IMR-90 (cell line): ENCODE measurements around the gene CD9. TPM values are rescaled to one million over a fixed set of nuclear protein-coding genes. Genes with fewer than 3 reads are reported as not detected.

ENCODE experiments used
- ATAC-seq: fragments of 200-7000 bp; cut with Tn5 transposase; 2 replicates; pipeline ENCODE4 v1.9.1; 2020; ENCODE audit warnings: low read depth, mild to moderate bottlenecking, moderate library complexity
- BruUV-seq: library from RNA; stranded (reverse); fragments of 400-500 nt; replicated peaks from 2 replicates; lab custom pipeline; 2021; lab: Mats Ljungman, UMichigan
- CTCF ChIA-PET: fragments of 300-600 bp; formaldehyde crosslinking; extraction: SDS; loops from one replicate; lab custom pipeline; 2021; ENCODE audit warnings: antibody characterized with exemption; lab: Yijun Ruan, JAX
- POLR2A ChIA-PET: fragments of 300-600 bp; sonication (Branson Sonifier 250); formaldehyde crosslinking; loops from one replicate; lab custom pipeline; 2022; ENCODE audit warnings: antibody characterized with exemption; ENCODE audit not compliant: unreplicated experiment; lab: Charles Lee
- DNase-seq: peaks from one replicate; pipeline ENCODE4 v3.0.0; 2013
- H2AFZ ChIP-seq: replicated peaks from 2 replicates; pipeline ENCODE3; 2013; ENCODE audit warnings: low read length, mild to moderate bottlenecking; ENCODE audit not compliant: poor library complexity
- H2AK5ac ChIP-seq: 2 replicates; pipeline ENCODE4 v1.6.1; 2013; ENCODE audit warnings: low read depth, low read length, inconsistent platforms
- H2AK9ac ChIP-seq: replicated peaks from 2 replicates; pipeline ENCODE3; 2013; ENCODE audit warnings: mild to moderate bottlenecking, low read depth, low read length, moderate library complexity; ENCODE audit not compliant: poor library complexity
- H2BK120ac ChIP-seq: 2 replicates; pipeline ENCODE4 v1.6.1; 2013; ENCODE audit warnings: low read depth, low read length, inconsistent platforms
- H2BK15ac ChIP-seq: 3 replicates; pipeline ENCODE4 v1.6.1; 2013; ENCODE audit warnings: low read depth, low read length, inconsistent platforms
- H2BK20ac ChIP-seq: 2 replicates; pipeline ENCODE4 v1.6.1; 2013; ENCODE audit warnings: low read depth, mild to moderate bottlenecking, inconsistent platforms, low read length, moderate library complexity
- H2BK5ac ChIP-seq: 2 replicates; pipeline ENCODE4 v1.6.1; 2013; ENCODE audit warnings: mild to moderate bottlenecking, low read depth, low read length, inconsistent platforms; ENCODE audit not compliant: poor library complexity, severe bottlenecking
- H3K14ac ChIP-seq: replicated peaks from 2 replicates; pipeline ENCODE4 v1.6.1; 2013; ENCODE audit warnings: low read depth, low read length, inconsistent platforms
- H3K18ac ChIP-seq: 2 replicates; pipeline ENCODE4 v1.6.1; 2013; ENCODE audit warnings: low read depth, low read length, control low read depth
- H3K23ac ChIP-seq: 2 replicates; pipeline ENCODE4 v1.6.1; 2013; ENCODE audit warnings: low read depth, low read length, inconsistent platforms
- H3K27ac ChIP-seq: 2 replicates; pipeline ENCODE4 v1.5.1; 2013; ENCODE audit warnings: mild to moderate bottlenecking, control low read depth, low read length; ENCODE audit not compliant: insufficient read depth
- H3K27me3 ChIP-seq: 2 replicates; pipeline ENCODE4 v1.6.1; 2013; ENCODE audit warnings: low read length; ENCODE audit not compliant: control insufficient read depth, insufficient read depth
- H3K36me3 ChIP-seq: 2 replicates; pipeline ENCODE4 v1.6.1; 2013; ENCODE audit warnings: low read length, mixed read lengths; ENCODE audit not compliant: control insufficient read depth, insufficient read depth
- H3K4ac ChIP-seq: 2 replicates; pipeline ENCODE4 v1.6.1; 2013; ENCODE audit warnings: low read depth, low read length, inconsistent platforms
- H3K4me1 ChIP-seq: 2 replicates; pipeline ENCODE4 v1.6.1; 2013; ENCODE audit warnings: low read length, mixed read lengths; ENCODE audit not compliant: control insufficient read depth, insufficient read depth
- H3K4me2 ChIP-seq: 2 replicates; pipeline ENCODE4 v1.6.1; 2013; ENCODE audit warnings: low read depth, mild to moderate bottlenecking, control low read depth, low read length, moderate library complexity
- H3K4me3 ChIP-seq: 2 replicates; pipeline ENCODE4 v1.5.1; 2013; ENCODE audit warnings: low read depth, mild to moderate bottlenecking, control low read depth, low read length, moderate library complexity; ENCODE audit not compliant: insufficient read depth
- H3K56ac ChIP-seq: 2 replicates; pipeline ENCODE4 v1.6.1; 2013; ENCODE audit warnings: low read length, inconsistent platforms; ENCODE audit not compliant: insufficient read depth; ENCODE audit errors: extremely low read depth
- H3K79me1 ChIP-seq, 2 experiments: 2 replicates each; pipeline ENCODE4 v1.6.1; 2013; ENCODE audit warnings: low read length in 2 of 2, inconsistent platforms in 1 of 2, low read depth in 1 of 2
- H3K9ac ChIP-seq: 2 replicates; pipeline ENCODE4 v1.6.1; 2013; ENCODE audit warnings: low read depth, low read length, control low read depth
- H3K9me1 ChIP-seq: 2 replicates; pipeline ENCODE4 v1.6.1; 2013; ENCODE audit warnings: low read length, inconsistent platforms; ENCODE audit not compliant: insufficient read depth
- H3K9me3 ChIP-seq: 2 replicates; pipeline ENCODE4 v1.6.1; 2013; ENCODE audit warnings: low read length; ENCODE audit not compliant: control insufficient read depth, insufficient read depth
- H4K20me1 ChIP-seq: 2 replicates; pipeline ENCODE4 v1.6.1; 2013; ENCODE audit warnings: low read length, inconsistent platforms; ENCODE audit not compliant: insufficient read depth
- H4K5ac ChIP-seq: 2 replicates; pipeline ENCODE4 v1.6.1; 2013; ENCODE audit warnings: mild to moderate bottlenecking, low read depth, low read length, control low read depth
- H4K8ac ChIP-seq, 2 experiments: 2 replicates each; pipeline ENCODE4 v1.6.1; 2013; ENCODE audit warnings: low read depth in 2 of 2, low read length in 2 of 2, control low read depth in 1 of 2, inconsistent platforms in 1 of 2
- H4K91ac ChIP-seq: 2 replicates; pipeline ENCODE4 v1.6.1; 2013; ENCODE audit warnings: low read depth, low read length, inconsistent platforms; ENCODE audit not compliant: insufficient read depth
- BHLHE40 ChIP-seq: fragments of 150-350 bp; IDR thresholded peaks from 2 replicates; pipeline ENCODE4 v1.6.1; 2016; ENCODE audit warnings: mild to moderate bottlenecking, low read depth, low read length
- CEBPB ChIP-seq: IDR thresholded peaks from 2 replicates; pipeline ENCODE4 v1.6.1; 2012; ENCODE audit warnings: low read depth, low read length, improper control_type of control experiment
- CHD1 ChIP-seq: IDR thresholded peaks from 2 replicates; pipeline ENCODE4 v1.6.1; 2012; ENCODE audit warnings: low read depth, low read length, improper control_type of control experiment
- CTCF ChIP-seq: conservative IDR thresholded peaks from 2 replicates; pipeline ENCODE4 v1.5.1; 2012; ENCODE audit warnings: mild to moderate bottlenecking, low read depth, low read length, improper control_type of control experiment
- ELK1 ChIP-seq: fragments of 150-350 bp; IDR thresholded peaks from 2 replicates; pipeline ENCODE4 v1.6.1; 2016; ENCODE audit warnings: low read depth, mild to moderate bottlenecking, low read length, moderate library complexity, borderline replicate concordance
- FOS ChIP-seq: fragments of 150-350 bp; IDR thresholded peaks from 2 replicates; pipeline ENCODE4 v1.6.1; 2016; ENCODE audit warnings: low read depth, low read length
- MAFK ChIP-seq: IDR thresholded peaks from 2 replicates; pipeline ENCODE4 v1.6.1; 2012; ENCODE audit warnings: low read depth, low read length, improper control_type of control experiment
- MAZ ChIP-seq: IDR thresholded peaks from 2 replicates; pipeline ENCODE4 v1.6.1; 2012; ENCODE audit warnings: low read depth, mild to moderate bottlenecking, low read length, improper control_type of control experiment, moderate library complexity, borderline replicate concordance
- MXI1 ChIP-seq: IDR thresholded peaks from 2 replicates; pipeline ENCODE4 v1.6.1; 2012; ENCODE audit warnings: low read depth, mild to moderate bottlenecking, low read length, moderate library complexity, borderline replicate concordance
- NFE2L2 ChIP-seq: fragments of 150-350 bp; IDR thresholded peaks from 2 replicates; pipeline ENCODE4 v1.6.1; 2016; ENCODE audit warnings: low read depth, mild to moderate bottlenecking, low read length
- POLR2A ChIP-seq: IDR thresholded peaks from 2 replicates; pipeline ENCODE4 v1.6.1; 2012; ENCODE audit warnings: mild to moderate bottlenecking, low read depth, low read length
- RAD21 ChIP-seq: IDR thresholded peaks from 2 replicates; pipeline ENCODE4 v1.6.1; 2012; ENCODE audit warnings: low read length, improper control_type of control experiment
- RCOR1 ChIP-seq: IDR thresholded peaks from 2 replicates; pipeline ENCODE4 v1.6.1; 2012; ENCODE audit warnings: mild to moderate bottlenecking, low read length, improper control_type of control experiment; ENCODE audit not compliant: insufficient replicate concordance
- RFX5 ChIP-seq: IDR thresholded peaks from 2 replicates; pipeline ENCODE4 v1.8.0; 2012; ENCODE audit warnings: low read depth, mild to moderate bottlenecking, low read length, moderate library complexity
- SMC3 ChIP-seq: fragments of 150-350 bp; IDR thresholded peaks from 2 replicates; pipeline ENCODE4 v1.6.1; 2016; ENCODE audit warnings: low read depth, mild to moderate bottlenecking, antibody characterized with exemption, low read length, moderate library complexity
- WGBS, 2 experiments: methylation state at CpG; one replicate each; pipeline versions ENCODE4 v1.1.5 to v1.1.7; 2013; ENCODE audit warnings: missing lambda C conversion rate in 2 of 2; ENCODE audit not compliant: insufficient read length in 1 of 2; ENCODE audit errors: extremely low coverage in 2 of 2; 5-methylcytosine and 5-hydroxymethylcytosine counted together
- dilution Hi-C: fragments of 300-500 bp; cut with HindIII; formaldehyde crosslinking; loops from one replicate; pipeline ENCODE4 v1.14.3; 2018; ENCODE audit warnings: low sequenced_read_pairs; ENCODE audit not compliant: unreplicated experiment
- in situ Hi-C: fragments of 300-500 bp; cut with MboI; formaldehyde crosslinking; loops from 3 replicates; pipeline ENCODE4 v1.14.3; 2019; ENCODE audit warnings: low sequenced_read_pairs, inconsistent platforms, mixed read lengths
- intact Hi-C: fragments of 100-400 bp; cut with micrococcal nuclease; formaldehyde crosslinking; loops from 2 replicates; pipeline ENCODE4 v1.10.0; 2022
- polyA plus RNA-seq, 3 experiments: library from polyadenylated mRNA; depleted of rRNA; stranded (reverse); fragments of >200 nt; gene quantifications; 2 replicates each; pipeline ENCODE4 v1.2.3, GENCODE V29; 2012; ENCODE audit warnings: low replicate concordance in 1 of 3
- total RNA-seq: library from RNA; depleted of rRNA; stranded (reverse); fragments of >200 nt; gene quantifications from 2 replicates; pipeline ENCODE4 v1.2.3, GENCODE V29; 2012
- TF ChIP-seq, protein P1 (sequence below): fragments of 150-350 bp; IDR thresholded peaks from 2 replicates; pipeline ENCODE4 v1.6.1; 2017; ENCODE audit warnings: mild to moderate bottlenecking, antibody characterized with exemption, low read length, low read depth

Gene CD9
- total and polyA plus RNA-seq, 2 of the 4 experiments (the other 2 are of a cell fraction), result 48.8 to 70.9 TPM

GRCh38 chr12:6158255-6158654 is 41.9 kb upstream of the CD9 start:
- H3K36me3 ChIP-seq, result no peaks in the 10 kb centered on the region
- peak overlapping the region; percentile 73 for H2AFZ ChIP-seq
- peak overlapping the region; percentile 40; the same call in 1 of the 2 replicates for H2AK5ac ChIP-seq
- H3K14ac ChIP-seq, result peak overlapping the region; percentile 86; the same call in 1 of the 2 replicates
- H4K5ac ChIP-seq, result peak overlapping the region; percentile 38; the same call in 1 of the 2 replicates
- H2BK120ac ChIP-seq, result peak overlapping the region; percentile 92
- peaks cover 15% of the 10 kb centered on the region for H3K9me1 ChIP-seq
- peaks cover 15% of the 10 kb centered on the region for H3K4me1 ChIP-seq
- H2BK15ac ChIP-seq, result peak overlapping the region; percentile 71; the same call in 1 of the 3 replicates
- H3K27ac ChIP-seq, result no peak overlapping the region
- peak overlapping the region; percentile 31 to 90; a peak in 3 of 4 replicates for H4K8ac ChIP-seq
- peak overlapping the region; percentile 92; the same call in 1 of the 2 replicates for H2BK20ac ChIP-seq
- ATAC-seq, result peak; percentile 69
- H3K9ac ChIP-seq, result no peak overlapping the region
- H4K91ac ChIP-seq, result peak overlapping the region; percentile 13; the same call in 1 of the 2 replicates
- no peak for DNase-seq
- H3K4me3 ChIP-seq, result no peak overlapping the region
- in situ Hi-C loops, result no loop called here
- BruUV-seq, result no TSS peak
- H3K27me3 ChIP-seq, result no peaks in the 10 kb centered on the region
- H3K56ac ChIP-seq, result no peak overlapping the region
- POLR2A ChIA-PET, result no interaction called here
- H3K4me2 ChIP-seq, result no peak overlapping the region
- H3K9me3 ChIP-seq, result no peaks in the 10 kb centered on the region
- H3K79me1 ChIP-seq, result no peaks in the 10 kb centered on the region
- CTCF ChIA-PET, result no interaction called here
- intact Hi-C loops, result no loop called here
- no peaks in the 10 kb centered on the region for H4K20me1 ChIP-seq
- H3K4ac ChIP-seq, result peak overlapping the region; percentile 92
- peak overlapping the region; percentile 86 for H2AK9ac ChIP-seq
- dilution Hi-C loops, result no loop called here
- TF ChIP-seq BHLHE40 (no peak), CEBPB (no peak), MAZ (no peak), CHD1 (no peak), RAD21 (no peak), MXI1 (no peak), FOS (no peak), RCOR1 (no peak), NFE2L2 (no peak), ELK1 (no peak), MAFK (no peak), CTCF (no peak), POLR2A (no peak), SMC3 (no peak), RFX5 (no peak)
- TF ChIP-seq, protein P1, sequence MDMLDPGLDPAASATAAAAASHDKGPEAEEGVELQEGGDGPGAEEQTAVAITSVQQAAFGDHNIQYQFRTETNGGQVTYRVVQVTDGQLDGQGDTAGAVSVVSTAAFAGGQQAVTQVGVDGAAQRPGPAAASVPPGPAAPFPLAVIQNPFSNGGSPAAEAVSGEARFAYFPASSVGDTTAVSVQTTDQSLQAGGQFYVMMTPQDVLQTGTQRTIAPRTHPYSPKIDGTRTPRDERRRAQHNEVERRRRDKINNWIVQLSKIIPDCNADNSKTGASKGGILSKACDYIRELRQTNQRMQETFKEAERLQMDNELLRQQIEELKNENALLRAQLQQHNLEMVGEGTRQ, result no peak
- no peak overlapping the region for H3K23ac ChIP-seq
- H3K18ac ChIP-seq, result peak overlapping the region; percentile 47; the same call in 1 of the 2 replicates
- WGBS, 2 experiments, result 0% methylated on average over 1 of the region's 4 CpGs; no CpG with 5 or more reads in 1 of the 2 experiments
- H2BK5ac ChIP-seq, result peak overlapping the region; percentile 18
